Measurements from ENCODE around the gene FICD. TPM values are rescaled to one million over a fixed set of nuclear protein-coding genes. Genes with fewer than 3 reads are reported as not detected.

FICD gene
- total and polyA plus RNA-seq, 2 of the 13 experiments (the other 11 are each of a cell fraction or from before 2014, with no cell fraction given) = 0.99 to 3.0 TPM

- TF ChIP-seq ZNF609 (CRISPR knock-in tag; IDR thresholded peaks at IDR 0.05; ENCODE audit: borderline replicate concordance) (0 out of 2 replicates have a peak, but pooled peaks have one; percentile 19), TBX2 (CRISPR knock-in tag; IDR thresholded peaks at IDR 0.05; ENCODE audit: borderline replicate concordance) (peak; percentile 51; the same call in 1 of the 2 replicates), MYNN (CRISPR knock-in tag; IDR thresholded peaks at IDR 0.05; ENCODE audit: low read depth) (no peak), SAP130 (CRISPR knock-in tag; IDR thresholded peaks at IDR 0.05; ENCODE audit: low read depth) (peak; percentile 95), ZNF362 (CRISPR knock-in tag; IDR thresholded peaks at IDR 0.05; ENCODE audit: borderline replicate concordance) (no peak), ZXDC (CRISPR knock-in tag; IDR thresholded peaks at IDR 0.05) (no peak), MTF1 (CRISPR knock-in tag; IDR thresholded peaks at IDR 0.05) (no peak), MXD1 (CRISPR knock-in tag; IDR thresholded peaks at IDR 0.05) (peak; percentile 64; the same call in 1 of the 2 replicates), BRD4 (CRISPR knock-in tag; IDR thresholded peaks at IDR 0.05) (no peak), ZFP1 (CRISPR knock-in tag; IDR thresholded peaks at IDR 0.05) (no peak), ZMYM2 (CRISPR knock-in tag; IDR thresholded peaks at IDR 0.05) (no peak), GLI4 (CRISPR knock-in tag; IDR thresholded peaks at IDR 0.05; ENCODE audit: borderline replicate concordance) (peak; percentile 47; the same call in 1 of the 2 replicates), GATA4 (IDR thresholded peaks at IDR 0.05; ENCODE audit: borderline replicate concordance, low read depth) (no peak), PCBP2 (optimal IDR thresholded peaks at IDR 0.05; ENCODE audit: low read depth, low read length, poor library complexity, severe bottlenecking) (no peak)
- TF ChIP-seq, protein P1, sequence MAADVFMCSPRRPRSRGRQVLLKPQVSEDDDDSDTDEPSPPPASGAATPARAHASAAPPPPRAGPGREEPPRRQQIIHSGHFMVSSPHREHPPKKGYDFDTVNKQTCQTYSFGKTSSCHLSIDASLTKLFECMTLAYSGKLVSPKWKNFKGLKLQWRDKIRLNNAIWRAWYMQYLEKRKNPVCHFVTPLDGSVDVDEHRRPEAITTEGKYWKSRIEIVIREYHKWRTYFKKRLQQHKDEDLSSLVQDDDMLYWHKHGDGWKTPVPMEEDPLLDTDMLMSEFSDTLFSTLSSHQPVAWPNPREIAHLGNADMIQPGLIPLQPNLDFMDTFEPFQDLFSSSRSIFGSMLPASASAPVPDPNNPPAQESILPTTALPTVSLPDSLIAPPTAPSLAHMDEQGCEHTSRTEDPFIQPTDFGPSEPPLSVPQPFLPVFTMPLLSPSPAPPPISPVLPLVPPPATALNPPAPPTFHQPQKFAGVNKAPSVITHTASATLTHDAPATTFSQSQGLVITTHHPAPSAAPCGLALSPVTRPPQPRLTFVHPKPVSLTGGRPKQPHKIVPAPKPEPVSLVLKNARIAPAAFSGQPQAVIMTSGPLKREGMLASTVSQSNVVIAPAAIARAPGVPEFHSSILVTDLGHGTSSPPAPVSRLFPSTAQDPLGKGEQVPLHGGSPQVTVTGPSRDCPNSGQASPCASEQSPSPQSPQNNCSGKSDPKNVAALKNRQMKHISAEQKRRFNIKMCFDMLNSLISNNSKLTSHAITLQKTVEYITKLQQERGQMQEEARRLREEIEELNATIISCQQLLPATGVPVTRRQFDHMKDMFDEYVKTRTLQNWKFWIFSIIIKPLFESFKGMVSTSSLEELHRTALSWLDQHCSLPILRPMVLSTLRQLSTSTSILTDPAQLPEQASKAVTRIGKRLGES (CRISPR knock-in tag; IDR thresholded peaks at IDR 0.05; ENCODE audit: borderline replicate concordance) = no peak
Observed at GRCh38 chr12:108514973-108515814, at the start of gene FICD (continued).

Data from HepG2 (cell line).